Osteoblast (primary cell): ENCODE data around the gene LTA4H. TPM values are rescaled to one million over a fixed set of nuclear protein-coding genes. Genes with fewer than 3 reads are reported as not detected.

Experiments
- DNase-seq: peaks from one replicate; pipeline ENCODE4 v3.0.0; 2011; ENCODE audit warnings: low spot score, mixed read lengths; ENCODE audit not compliant: insufficient read length; ENCODE audit errors: missing footprints
- H2AFZ ChIP-seq: 2 replicates; pipeline ENCODE4 v1.6.0; 2011; ENCODE audit warnings: mild to moderate bottlenecking, low read length
- H3K27ac ChIP-seq: 2 replicates; pipeline ENCODE4 v1.5.1; 2011; ENCODE audit warnings: mild to moderate bottlenecking, low read depth, low read length, moderate library complexity
- H3K27me3 ChIP-seq: 2 replicates; pipeline ENCODE4 v1.6.0; 2012; ENCODE audit warnings: mild to moderate bottlenecking, control low read depth, inconsistent platforms, low read length, moderate library complexity; ENCODE audit not compliant: insufficient read depth
- H3K36me3 ChIP-seq: 2 replicates; pipeline ENCODE4 v1.5.1; 2011; ENCODE audit warnings: mild to moderate bottlenecking, low read length, control low read depth, moderate library complexity; ENCODE audit not compliant: insufficient read depth
- H3K4me1 ChIP-seq: 2 replicates; pipeline ENCODE4 v1.5.1; 2011; ENCODE audit warnings: mild to moderate bottlenecking, low read length, control low read depth, moderate library complexity; ENCODE audit not compliant: insufficient read depth
- H3K4me2 ChIP-seq: 2 replicates; pipeline ENCODE4 v1.6.0; 2011; ENCODE audit warnings: mild to moderate bottlenecking, low read length; ENCODE audit not compliant: insufficient read depth
- H3K4me3 ChIP-seq: fragments of 200-600 bp; sonication (generic); 3 replicates; pipeline ENCODE4 v1.5.1; 2012; ENCODE audit warnings: mild to moderate bottlenecking, low read length, inconsistent platforms; ENCODE audit not compliant: insufficient read depth
- H3K79me2 ChIP-seq: 2 replicates; pipeline ENCODE4 v1.6.0; 2012; ENCODE audit warnings: mild to moderate bottlenecking, low read length, control low read depth, inconsistent platforms; ENCODE audit not compliant: insufficient read depth
- H3K9me3 ChIP-seq: 2 replicates; pipeline ENCODE4 v1.5.1; 2011; ENCODE audit warnings: low read depth, low read length, control low read depth
- H4K20me1 ChIP-seq: 2 replicates; pipeline ENCODE4 v1.6.0; 2012; ENCODE audit warnings: mild to moderate bottlenecking, low read length, control low read depth; ENCODE audit not compliant: insufficient read depth
- total RNA-seq: library from RNA; depleted of rRNA; stranded (reverse); fragments of >200 nt; gene quantifications from 2 replicates; pipeline ENCODE4 v1.2.3, GENCODE V29; 2012
- TF ChIP-seq, protein P1 (sequence below): IDR thresholded peaks from 2 replicates; pipeline ENCODE4 v1.5.1; 2011; ENCODE audit warnings: mild to moderate bottlenecking, low read depth, low read length, moderate library complexity; ENCODE audit errors: extremely low read depth

LTA4H gene
- total RNA-seq, 1 donor, result 73.8 TPM

DNA sequence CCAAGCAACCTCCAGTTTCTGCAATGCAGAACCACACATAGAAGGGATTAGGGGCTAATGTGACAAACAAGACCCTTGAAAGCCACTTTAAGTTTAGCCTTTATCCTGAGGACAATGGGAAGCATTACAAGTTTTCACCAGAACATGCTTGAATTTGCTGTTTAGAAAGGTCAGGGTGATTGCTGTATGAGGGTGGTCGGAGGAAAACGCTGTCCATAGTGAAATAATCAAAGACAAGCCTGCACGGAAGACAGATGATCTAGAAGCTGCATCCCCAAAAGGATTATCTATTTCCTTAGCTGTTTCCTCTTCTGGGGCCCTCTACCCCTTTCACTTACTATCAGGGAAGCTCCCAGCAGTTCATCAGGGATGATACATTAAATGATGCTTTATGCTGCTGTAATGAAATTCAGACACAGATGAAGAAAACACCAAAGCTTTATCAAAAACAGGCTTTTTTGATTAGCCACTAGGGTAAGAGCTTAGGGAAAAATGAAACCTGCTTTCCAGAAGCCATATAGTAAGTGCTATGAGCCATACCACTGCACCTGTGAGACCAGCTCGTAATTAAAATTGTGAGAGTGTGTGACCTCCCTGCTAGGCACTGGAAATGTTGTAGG, 45.8 kb downstream of the LTA4H start:
- Histone ChIP-seq H4K20me1 (no peaks in the 10 kb centered on the region), H3K27ac (no peak overlapping the region), H3K4me2 (no peak overlapping the region), H3K4me3 (no peak overlapping the region), H3K27me3 (peaks cover 12% of the 10 kb centered on the region), H3K9me3 (no peaks in the 10 kb centered on the region), H3K79me2 (no peaks in the 10 kb centered on the region), H2AFZ (no peak overlapping the region), H3K4me1 (peaks cover 2% of the 10 kb centered on the region), H3K36me3 (no peaks in the 10 kb centered on the region)
- DNase-seq, result no peak
- TF ChIP-seq, protein P1, sequence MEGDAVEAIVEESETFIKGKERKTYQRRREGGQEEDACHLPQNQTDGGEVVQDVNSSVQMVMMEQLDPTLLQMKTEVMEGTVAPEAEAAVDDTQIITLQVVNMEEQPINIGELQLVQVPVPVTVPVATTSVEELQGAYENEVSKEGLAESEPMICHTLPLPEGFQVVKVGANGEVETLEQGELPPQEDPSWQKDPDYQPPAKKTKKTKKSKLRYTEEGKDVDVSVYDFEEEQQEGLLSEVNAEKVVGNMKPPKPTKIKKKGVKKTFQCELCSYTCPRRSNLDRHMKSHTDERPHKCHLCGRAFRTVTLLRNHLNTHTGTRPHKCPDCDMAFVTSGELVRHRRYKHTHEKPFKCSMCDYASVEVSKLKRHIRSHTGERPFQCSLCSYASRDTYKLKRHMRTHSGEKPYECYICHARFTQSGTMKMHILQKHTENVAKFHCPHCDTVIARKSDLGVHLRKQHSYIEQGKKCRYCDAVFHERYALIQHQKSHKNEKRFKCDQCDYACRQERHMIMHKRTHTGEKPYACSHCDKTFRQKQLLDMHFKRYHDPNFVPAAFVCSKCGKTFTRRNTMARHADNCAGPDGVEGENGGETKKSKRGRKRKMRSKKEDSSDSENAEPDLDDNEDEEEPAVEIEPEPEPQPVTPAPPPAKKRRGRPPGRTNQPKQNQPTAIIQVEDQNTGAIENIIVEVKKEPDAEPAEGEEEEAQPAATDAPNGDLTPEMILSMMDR, result no peak

DNA sequence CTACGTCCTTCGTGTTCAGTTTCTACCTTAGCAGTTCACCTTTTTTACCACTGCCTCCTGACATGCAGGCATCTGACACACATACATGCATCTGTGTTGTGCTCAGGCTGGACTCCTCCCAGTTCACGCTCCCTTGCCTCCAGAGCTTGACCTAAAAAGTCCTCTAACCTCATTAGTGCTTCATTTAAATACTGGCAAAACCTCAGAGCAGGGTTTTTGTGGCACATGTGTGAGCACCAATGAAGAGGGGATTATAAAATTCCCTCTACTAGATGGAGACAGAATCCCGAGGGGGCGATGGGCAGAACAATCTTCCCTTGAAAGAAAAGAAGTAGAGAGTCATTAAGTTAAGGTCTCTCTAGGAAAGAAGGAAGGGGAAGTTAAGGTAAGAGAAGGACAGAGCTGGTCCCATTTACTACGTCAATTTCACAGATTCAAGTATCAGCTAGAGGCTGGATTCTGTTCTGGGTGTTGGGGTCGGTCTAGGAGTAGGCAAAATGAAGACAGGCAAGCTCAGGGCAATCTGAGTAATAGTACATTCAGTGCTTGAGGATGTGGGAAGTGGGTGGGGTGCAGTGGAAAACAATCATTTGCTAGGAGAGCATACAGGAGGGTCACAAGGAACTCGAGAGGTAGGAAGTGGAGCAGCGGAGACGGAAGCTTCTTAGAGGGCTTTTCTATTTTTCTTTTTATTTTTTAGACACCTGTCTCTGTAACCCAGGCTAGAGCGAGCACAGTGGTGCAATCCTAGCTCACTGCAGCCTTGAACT, 46.7 kb downstream of the LTA4H start:
- no peak overlapping the region for H3K4me3 ChIP-seq
- no peak overlapping the region for H2AFZ ChIP-seq
- TF ChIP-seq, protein P1, result no peak
- no peak for DNase-seq
- no peak overlapping the region for H3K4me2 ChIP-seq
- no peaks in the 10 kb centered on the region for H3K36me3 ChIP-seq
- H3K9me3 ChIP-seq, result no peaks in the 10 kb centered on the region
- H3K79me2 ChIP-seq, result no peaks in the 10 kb centered on the region
- peaks cover 12% of the 10 kb centered on the region for H3K27me3 ChIP-seq
- no peak overlapping the region for H3K27ac ChIP-seq
- H4K20me1 ChIP-seq, result no peaks in the 10 kb centered on the region
- H3K4me1 ChIP-seq, result no peaks in the 10 kb centered on the region

DNA sequence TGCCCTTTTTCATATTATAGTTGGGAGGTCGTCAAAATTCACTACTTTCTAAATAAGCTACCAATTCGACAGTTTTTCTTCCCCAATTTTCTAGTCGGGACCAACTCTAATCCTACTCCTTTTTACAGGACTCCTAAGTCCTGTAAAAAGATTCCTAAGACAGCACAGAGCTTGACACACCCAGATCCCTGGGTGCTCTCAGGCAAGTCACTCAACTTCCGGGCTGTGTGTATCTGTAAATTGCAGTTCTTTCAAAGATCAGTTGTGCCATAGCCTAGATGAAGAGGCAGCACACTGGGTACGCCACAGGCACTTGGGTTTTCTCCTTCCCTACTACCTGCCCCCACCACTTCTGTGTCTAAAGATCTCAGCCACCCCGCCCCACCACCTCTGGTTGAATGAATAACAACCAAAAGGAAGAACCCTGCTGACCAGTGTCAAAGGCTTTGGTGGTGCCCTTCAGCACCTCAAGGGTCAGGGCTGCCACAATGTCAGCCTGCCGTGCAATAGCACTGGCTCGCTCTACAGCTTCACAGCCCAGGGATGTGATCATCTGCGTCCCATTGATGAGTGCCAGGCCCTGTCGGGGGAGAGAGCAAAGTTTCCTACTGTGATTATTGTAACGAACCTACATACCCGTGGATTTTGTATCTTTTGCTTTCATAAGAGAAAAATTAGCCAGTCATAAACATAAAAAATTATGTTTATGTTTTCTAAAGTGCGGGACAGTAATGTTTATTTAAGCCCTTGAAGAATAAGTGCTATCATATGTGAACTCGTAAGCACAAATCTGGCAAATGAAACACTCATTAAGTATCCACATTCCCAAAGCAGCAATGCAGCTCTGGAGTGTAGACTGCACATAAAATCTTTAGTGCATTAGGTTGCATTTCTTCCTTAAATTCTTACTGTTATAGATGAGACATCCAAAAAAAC, 48.5 kb downstream of the LTA4H start:
- no peak for DNase-seq
- no peaks in the 10 kb centered on the region for H3K4me1 ChIP-seq

More for the DNA sequence above, 48.5 kb downstream of the LTA4H start:
- H3K36me3 ChIP-seq, result no peaks in the 10 kb centered on the region
- no peak overlapping the region for H3K4me3 ChIP-seq
- H3K4me2 ChIP-seq, result no peak overlapping the region
- H2AFZ ChIP-seq, result no peak overlapping the region
- H4K20me1 ChIP-seq, result no peaks in the 10 kb centered on the region
- H3K9me3 ChIP-seq, result no peaks in the 10 kb centered on the region
- H3K27me3 ChIP-seq, result peaks cover 12% of the 10 kb centered on the region
- H3K79me2 ChIP-seq, result no peaks in the 10 kb centered on the region
- no peak overlapping the region for H3K27ac ChIP-seq
- TF ChIP-seq, protein P1, result no peak
